K562 (cell line): Measurements from ENCODE around the gene ADGRE2. TPM values are rescaled to one million over a fixed set of nuclear protein-coding genes. Genes with fewer than 3 reads are reported as not detected.

Experiments used
- CGGBP1 ChIP-seq: fragments of 250-450 bp; sonication (Bioruptor Pico); IDR thresholded peaks from 2 replicates; pipeline ENCODE4 v1.9.0; 2021; ENCODE audit warnings: mild to moderate bottlenecking
- ETS1 ChIP-seq: conservative IDR thresholded peaks from 2 replicates; pipeline ENCODE4 v1.6.1; 2011; ENCODE audit warnings: low read depth, mild to moderate bottlenecking, low read length; ENCODE audit not compliant: control insufficient read depth
- JUNB ChIP-seq: fragments of 450-650 bp; formaldehyde crosslinking; conservative IDR thresholded peaks from 2 replicates; pipeline ENCODE4 v1.4.0; 2020; ENCODE audit warnings: mild to moderate bottlenecking
- KDM5B ChIP-seq: fragments of 200-600 bp; sonication (generic); IDR thresholded peaks from 2 replicates; pipeline ENCODE4 v1.6.1; 2012; ENCODE audit warnings: low read depth, mild to moderate bottlenecking, moderate library complexity, low read length, control low read depth, inconsistent platforms; ENCODE audit not compliant: insufficient replicate concordance
- L3MBTL2 ChIP-seq: fragments of 450-650 bp; IDR thresholded peaks from 2 replicates; pipeline ENCODE4 v1.6.1; 2016; ENCODE audit warnings: mild to moderate bottlenecking, moderate library complexity
- MECOM ChIP-seq: fragments of 250-450 bp; sonication (Bioruptor Pico); IDR thresholded peaks from 2 replicates; pipeline ENCODE4 v1.8.0; 2022; ENCODE audit warnings: inconsistent platforms
- MED1 ChIP-seq: sonication (generic); formaldehyde crosslinking; IDR thresholded peaks from 2 replicates; pipeline ENCODE4 v1.8.1; 2023; ENCODE audit warnings: missing genetic modification reagents, borderline replicate concordance
- MNT ChIP-seq, 2 experiments: fragments of 450-650 bp; conservative IDR thresholded peaks; 2 replicates each; pipeline ENCODE4 v1.6.1; 2017; ENCODE audit warnings: mild to moderate bottlenecking in 2 of 2, moderate library complexity in 2 of 2
- MTA3 ChIP-seq: fragments of 450-650 bp; formaldehyde crosslinking; IDR thresholded peaks from 2 replicates; pipeline ENCODE4 v1.6.1; 2017; ENCODE audit warnings: mild to moderate bottlenecking, borderline replicate concordance
- MYNN ChIP-seq, 2 experiments: sonication (generic); formaldehyde crosslinking in 1 of 2; IDR thresholded peaks; 2 replicates each; pipeline versions ENCODE4 v1.5.0 to v1.6.1; 2016 to 2020; ENCODE audit warnings: antibody characterized with exemption in 1 of 2, missing genetic modification reagents in 1 of 2
- STAT6 ChIP-seq: sonication (generic); formaldehyde crosslinking; IDR thresholded peaks from 2 replicates; pipeline ENCODE4 v1.8.1; 2023; ENCODE audit warnings: mild to moderate bottlenecking, missing genetic modification reagents
- TAF7 ChIP-seq: fragments of 450-650 bp; IDR thresholded peaks from 2 replicates; pipeline ENCODE4 v1.6.1; 2016; ENCODE audit warnings: missing genetic modification characterization, missing compliant biosample characterization
- TCF7L2 ChIP-seq: fragments of 150-350 bp; IDR thresholded peaks from 2 replicates; pipeline ENCODE4 v1.6.1; 2016; ENCODE audit warnings: low read depth, mild to moderate bottlenecking, low read length, moderate library complexity
- THRAP3 ChIP-seq: fragments of 450-650 bp; IDR thresholded peaks from 2 replicates; pipeline ENCODE4 v1.6.1; 2016; ENCODE audit warnings: mild to moderate bottlenecking, inconsistent platforms, borderline replicate concordance
- XRCC3 ChIP-seq: fragments of 450-650 bp; IDR thresholded peaks from 2 replicates; pipeline ENCODE4 v1.6.1; 2017; ENCODE audit warnings: mild to moderate bottlenecking, moderate library complexity
- ZNF639 ChIP-seq, 2 experiments: fragments of 200-800 bp in 1 of 2; sonication (Bioruptor generic) in 1 of 2; sonication (generic) in 1 of 2; formaldehyde crosslinking in 1 of 2; IDR thresholded peaks in 1 of 2; conservative IDR thresholded peaks in 1 of 2; 2 replicates each; pipeline versions ENCODE4 v1.5.0 to v1.6.1; 2016 to 2020; ENCODE audit warnings: missing compliant biosample characterization in 1 of 2, missing genetic modification characterization in 1 of 2, missing genetic modification reagents in 1 of 2
- ZNF75A ChIP-seq: fragments of 450-650 bp; formaldehyde crosslinking; IDR thresholded peaks from 2 replicates; pipeline ENCODE4 v1.4.0; 2020; ENCODE audit warnings: mild to moderate bottlenecking
- polyA plus RNA-seq, 8 experiments: library from polyadenylated mRNA; depleted of rRNA in 4 of 8; stranded (reverse) in 5 of 8; unstranded in 3 of 8; fragments of >200 nt; fragmentation: Nextera tagmentation in 2 of 8; fragmentation: Illumina TruSeq in 1 of 8; extraction: Ambion mirVana in 2 of 8; extraction: Trizol in 1 of 8; gene quantifications; 2 replicates each; pipeline versions ENCODE4 v1.2.1 to v1.2.3, GENCODE V29; 2011 to 2014; ENCODE audit warnings: inconsistent platforms in 1 of 8, missing spikeins in 1 of 8
- total RNA-seq, 7 experiments: library from RNA; depleted of rRNA in 6 of 7; stranded (reverse); fragments of >200 nt in 6 of 7; fragmentation: Illumina TruSeq in 2 of 7; extraction: Trizol in 2 of 7; gene quantifications; 2 replicates each; pipeline versions ENCODE4 v1.2.1 to v1.2.3, GENCODE V29; 2011 to 2021; ENCODE audit warnings: low replicate concordance in 1 of 7
- TF ChIP-seq, protein P1 (sequence below): IDR thresholded peaks from 2 replicates; pipeline ENCODE4 v1.6.1; 2011; ENCODE audit not compliant: insufficient read length; ENCODE audit errors: extremely low read depth

The ADGRE2 gene
- total and polyA plus RNA-seq, 9 of the 15 experiments (the other 6 are each of a cell fraction or from before 2014, with no cell fraction given): 4.3 to 17.3 (median 9.8) TPM

DNA sequence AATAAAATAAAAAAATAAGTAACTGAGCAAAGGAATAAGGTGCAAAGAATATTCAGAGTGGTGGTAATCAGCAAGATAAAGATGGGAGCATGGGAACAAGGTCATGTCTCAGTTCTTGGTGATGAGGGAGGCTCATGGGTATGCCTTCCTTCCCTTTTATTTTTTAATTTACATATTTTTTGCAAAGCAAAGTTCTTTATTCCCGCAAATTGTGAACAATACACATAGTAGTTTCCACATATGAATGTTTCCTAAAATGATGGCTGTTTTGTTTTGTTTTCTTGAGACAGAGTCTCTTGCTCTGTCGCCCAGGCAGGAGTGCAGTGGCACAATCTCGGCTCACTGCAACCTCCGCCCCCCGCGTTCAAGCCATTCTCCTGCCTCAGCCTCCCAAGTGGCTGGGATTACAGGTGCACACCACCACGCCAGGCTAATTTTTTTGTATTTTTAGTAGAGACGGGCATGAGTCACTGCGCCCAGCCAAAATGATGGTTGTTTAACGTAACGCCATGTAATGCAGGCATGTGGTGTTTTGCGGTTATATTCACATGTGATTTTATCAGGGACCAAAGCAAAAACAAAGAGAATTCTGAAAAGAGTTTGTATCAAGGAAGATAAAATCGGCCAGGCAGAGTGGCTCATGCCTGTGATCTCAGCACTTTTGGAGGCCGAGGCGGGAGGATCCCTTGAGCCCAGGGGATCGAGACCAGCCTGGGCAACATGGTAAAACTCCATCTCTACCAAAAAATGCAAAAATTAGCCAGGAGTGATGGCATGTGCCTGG, 4.5 kb upstream of the ADGRE2 start (continued):
- TF ChIP-seq TCF7L2 (no peak), XRCC3 (no peak), STAT6 (CRISPR knock-in tag) (no peak), ZNF639 (CRISPR knock-in tag; conservative IDR thresholded peaks at IDR 0.05 in 1 of 2, IDR thresholded peaks at IDR 0.05 in 1 of 2) (no peak), JUNB (no peak), MYNN (IDR thresholded peaks at IDR 0.05) (no peak), MYNN (CRISPR knock-in tag; IDR thresholded peaks at IDR 0.05) (no peak), THRAP3 (no peak), L3MBTL2 (no peak), ETS1 (no peak), TAF7 (no peak), MNT (conservative IDR thresholded peaks at IDR 0.05) (no peak), ZNF75A (no peak), CGGBP1 (CRISPR knock-in tag) (no peak), KDM5B (no peak), MTA3 (no peak), MECOM (CRISPR knock-in tag) (no peak), MED1 (CRISPR knock-in tag) (no peak)
- TF ChIP-seq, protein P1, sequence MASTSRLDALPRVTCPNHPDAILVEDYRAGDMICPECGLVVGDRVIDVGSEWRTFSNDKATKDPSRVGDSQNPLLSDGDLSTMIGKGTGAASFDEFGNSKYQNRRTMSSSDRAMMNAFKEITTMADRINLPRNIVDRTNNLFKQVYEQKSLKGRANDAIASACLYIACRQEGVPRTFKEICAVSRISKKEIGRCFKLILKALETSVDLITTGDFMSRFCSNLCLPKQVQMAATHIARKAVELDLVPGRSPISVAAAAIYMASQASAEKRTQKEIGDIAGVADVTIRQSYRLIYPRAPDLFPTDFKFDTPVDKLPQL: no peak
